GM23338 (cell line): ENCODE measurements around the gene ZNF280C. TPM values are rescaled to one million over a fixed set of nuclear protein-coding genes. Genes with fewer than 3 reads are reported as not detected.

Experiments used
- ATAC-seq: fragments of 200-7000 bp; cut with Tn5 transposase; 3 replicates; pipeline ENCODE4 v1.9.1; 2020
- DNase-seq: peaks from one replicate; pipeline ENCODE4 v3.0.0-alpha.2; 2015; ENCODE audit warnings: low spot score
- H2AFZ ChIP-seq: fragments of 200-600 bp; sonication (generic); 2 replicates; pipeline ENCODE4 v1.8.0; 2016; ENCODE audit warnings: antibody characterized with exemption, mild to moderate bottlenecking, moderate library complexity
- H3F3A ChIP-seq: fragments of 200-600 bp; sonication (generic); replicated peaks from 2 replicates; pipeline ENCODE4 v1.8.0; 2017; ENCODE audit warnings: antibody characterized with exemption, mixed run types, low read depth
- H3K27ac ChIP-seq: fragments of 200-600 bp; sonication (generic); 2 replicates; pipeline ENCODE4 v1.6.1; 2016; ENCODE audit warnings: low read depth
- H3K27me3 ChIP-seq: fragments of 200-600 bp; sonication (generic); 2 replicates; pipeline ENCODE4 v1.8.0; 2016; ENCODE audit warnings: mild to moderate bottlenecking, mixed run types, moderate library complexity; ENCODE audit not compliant: insufficient read depth
- H3K36me3 ChIP-seq: fragments of 200-600 bp; sonication (generic); 2 replicates; pipeline ENCODE4 v1.8.0; 2016; ENCODE audit warnings: mild to moderate bottlenecking; ENCODE audit not compliant: insufficient read depth
- H3K4me1 ChIP-seq: fragments of 200-600 bp; sonication (generic); 2 replicates; pipeline ENCODE4 v1.8.0; 2016; ENCODE audit warnings: mild to moderate bottlenecking, moderate library complexity; ENCODE audit not compliant: insufficient read depth
- H3K4me2 ChIP-seq: fragments of 200-600 bp; sonication (generic); 2 replicates; pipeline ENCODE4 v1.7.1; 2017; ENCODE audit warnings: mixed run types
- H3K4me3 ChIP-seq: fragments of 200-600 bp; sonication (generic); 2 replicates; pipeline ENCODE4 v1.6.1; 2016; ENCODE audit warnings: mixed run types
- H3K79me2 ChIP-seq: fragments of 200-600 bp; sonication (generic); replicated peaks from 2 replicates; pipeline ENCODE4 v1.8.0; 2017; ENCODE audit warnings: mild to moderate bottlenecking; ENCODE audit not compliant: insufficient read depth
- H3K9me2 ChIP-seq: fragments of 200-600 bp; sonication (generic); 2 replicates; pipeline ENCODE4 v1.8.0; 2017; ENCODE audit not compliant: insufficient read depth
- H4K20me1 ChIP-seq: fragments of 200-600 bp; sonication (generic); replicated peaks from 2 replicates; pipeline ENCODE4 v1.8.0; 2017; ENCODE audit warnings: mild to moderate bottlenecking; ENCODE audit not compliant: insufficient read depth
- H3K27ac Mint-ChIP-seq: 2 replicates; pipeline ENCODE4 v1.8.0; 2020; ENCODE audit warnings: inconsistent platforms, mild to moderate bottlenecking, moderate library complexity, mixed read lengths
- H3K27me3 Mint-ChIP-seq: 3 replicates; pipeline ENCODE4 v1.8.0; 2022; ENCODE audit warnings: low read depth, mild to moderate bottlenecking, moderate library complexity, mixed read lengths, inconsistent platforms; ENCODE audit not compliant: insufficient read depth, poor library complexity
- H3K36me3 Mint-ChIP-seq: 3 replicates; pipeline ENCODE4 v1.8.0; 2021; ENCODE audit warnings: low read depth, mild to moderate bottlenecking, inconsistent platforms, moderate library complexity, mixed read lengths
- H3K4me1 Mint-ChIP-seq: 3 replicates; pipeline ENCODE4 v1.8.0; 2020; ENCODE audit warnings: mild to moderate bottlenecking, inconsistent platforms, mixed read lengths
- H3K4me3 Mint-ChIP-seq: 3 replicates; pipeline ENCODE4 v1.8.0; 2021; ENCODE audit warnings: moderate library complexity, mild to moderate bottlenecking, inconsistent platforms, mixed read lengths
- H3K9me3 Mint-ChIP-seq: 3 replicates; pipeline ENCODE4 v1.8.0; 2020; ENCODE audit warnings: moderate library complexity, mild to moderate bottlenecking, inconsistent platforms, mixed read lengths
- CREB1 ChIP-seq: fragments of 250-450 bp; sonication (Bioruptor Pico); IDR thresholded peaks from 2 replicates; pipeline ENCODE4 v1.5.0; 2020; ENCODE audit warnings: low read depth, mild to moderate bottlenecking, moderate library complexity
- CTCF ChIP-seq, 2 experiments: fragments of 200-600 bp in 1 of 2; sonication (generic) in 1 of 2; conservative IDR thresholded peaks; 2 replicates each; pipeline versions ENCODE4 v1.5.1 to v1.6.1; 2016 to 2017; ENCODE audit warnings: antibody characterized with exemption in 2 of 2, low read depth in 2 of 2, mild to moderate bottlenecking in 2 of 2, moderate library complexity in 1 of 2
- ETS1 ChIP-seq: IDR thresholded peaks from 2 replicates; pipeline ENCODE4 v1.6.1; 2016; ENCODE audit warnings: antibody characterized with exemption
- EZH2 ChIP-seq: fragments of 200-600 bp; sonication (generic); IDR thresholded peaks from one replicate; pipeline ENCODE4 v1.8.0; 2017; ENCODE audit warnings: antibody characterized with exemption, mild to moderate bottlenecking, low read depth; ENCODE audit not compliant: unreplicated experiment
- EZH2phosphoT487 ChIP-seq: fragments of 200-600 bp; sonication (generic); IDR thresholded peaks from one replicate; pipeline ENCODE4 v1.8.1; 2018; ENCODE audit warnings: antibody characterized with exemption; ENCODE audit not compliant: unreplicated experiment
- JUNB ChIP-seq: IDR thresholded peaks from one replicate; pipeline ENCODE4 v1.6.1; 2016; ENCODE audit warnings: antibody characterized with exemption; ENCODE audit not compliant: unreplicated experiment
- NANOG ChIP-seq: IDR thresholded peaks from 2 replicates; pipeline ENCODE4 v1.6.1; 2016; ENCODE audit warnings: antibody characterized with exemption, borderline replicate concordance
- POLR2AphosphoS5 ChIP-seq: IDR thresholded peaks from 2 replicates; pipeline ENCODE4 v1.6.1; 2016; ENCODE audit warnings: antibody characterized with exemption, low read depth
- STAT1 ChIP-seq: IDR thresholded peaks from one replicate; pipeline ENCODE4 v1.6.1; 2016; ENCODE audit warnings: antibody characterized with exemption; ENCODE audit not compliant: unreplicated experiment
- ZNF114 ChIP-seq: fragments of 250-450 bp; sonication (Bioruptor Pico); IDR thresholded peaks from 2 replicates; pipeline ENCODE4 v1.5.0; 2020; ENCODE audit warnings: mild to moderate bottlenecking, moderate library complexity
- ZNF331 ChIP-seq: fragments of 250-450 bp; sonication (Bioruptor Pico); IDR thresholded peaks from 2 replicates; pipeline ENCODE4 v1.5.0; 2020; ENCODE audit warnings: low read depth, mild to moderate bottlenecking, moderate library complexity
- ZNF462 ChIP-seq: fragments of 250-450 bp; sonication (Bioruptor Pico); IDR thresholded peaks from 2 replicates; pipeline ENCODE4 v1.5.0; 2020; ENCODE audit warnings: mild to moderate bottlenecking, moderate library complexity
- polyA plus RNA-seq: library from polyadenylated mRNA; unstranded; fragments of >200 nt; fragmentation: Nextera tagmentation; extraction: Ambion mirVana; gene quantifications from 2 replicates; pipeline ENCODE4 v1.2.1, GENCODE V29; 2016
- total RNA-seq: library from RNA; depleted of rRNA; stranded (reverse); fragments of >200 nt; shearing (Covaris generic); gene quantifications from 2 replicates; pipeline ENCODE4 v1.2.3, GENCODE V29; 2014
- TF ChIP-seq, protein P1 (sequence below): IDR thresholded peaks from one replicate; pipeline ENCODE4 v1.6.1; 2018; ENCODE audit warnings: antibody characterized with exemption; ENCODE audit not compliant: unreplicated experiment

Gene ZNF280C
- total and polyA plus RNA-seq, 2 experiments from 2014 or later = 7.9 to 14.4 TPM

DNA sequence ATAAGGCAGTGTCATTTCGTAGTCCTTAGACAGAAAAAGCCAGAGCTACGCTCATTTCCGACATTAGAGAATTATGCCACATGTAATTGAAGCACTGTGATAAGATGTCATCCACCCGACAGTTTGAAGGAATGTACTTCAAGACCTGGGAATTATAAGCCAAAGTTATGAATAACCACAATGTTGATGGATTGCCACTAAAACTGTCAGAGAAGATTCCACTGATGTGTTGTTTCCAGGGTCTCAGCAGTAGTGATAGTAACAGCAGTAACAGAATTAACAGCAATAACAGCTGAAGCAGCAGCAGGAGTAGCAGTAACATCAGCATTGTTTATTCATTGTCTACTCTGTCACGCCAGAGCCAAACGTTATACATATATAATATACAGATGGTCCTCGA, 72.2 kb downstream of the ZNF280C start (continued):
- no peak for TF ChIP-seq ZNF331 (CRISPR knock-in tag)
- no peak for TF ChIP-seq CREB1 (CRISPR knock-in tag)
- TF ChIP-seq EZH2phosphoT487 = no peak
- TF ChIP-seq ZNF114 (CRISPR knock-in tag) = no peak

DNA sequence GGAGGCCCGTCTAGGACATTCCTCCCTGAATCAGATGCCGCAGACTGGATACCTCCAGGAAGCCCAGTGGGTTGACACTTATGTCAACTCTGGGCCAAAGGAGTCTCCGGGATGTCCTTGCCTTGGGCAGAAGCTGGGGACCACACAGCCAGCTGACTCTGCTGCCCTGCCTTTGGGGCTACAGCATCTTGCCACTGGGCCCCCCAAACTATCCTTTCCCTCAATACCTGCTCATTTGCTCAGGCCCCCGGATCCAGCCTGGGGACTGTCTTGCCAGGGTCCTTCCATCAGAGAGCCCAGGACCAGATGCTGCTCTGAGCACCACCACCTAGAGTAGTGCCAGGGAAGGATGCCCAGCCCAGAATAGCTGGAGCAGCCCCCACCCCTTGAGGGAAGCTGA, 77.9 kb downstream of the ZNF280C start:
- Histone ChIP-seq H3K36me3 (no peaks in the 10 kb centered on the region), H2AFZ (no peak overlapping the region), H3K79me2 (no peaks in the 10 kb centered on the region), H3K4me3 (no peak overlapping the region), H3K9me2 (no peaks in the 10 kb centered on the region), H4K20me1 (no peaks in the 10 kb centered on the region), H3K4me2 (no peak overlapping the region), H3K27me3 (no peaks in the 10 kb centered on the region), H3K4me1 (no peaks in the 10 kb centered on the region), H3F3A (no peaks in the 10 kb centered on the region), H3K27ac (no peak overlapping the region)
- ATAC-seq = no peak
- H3K27me3 Mint-ChIP-seq = peaks cover 6% of the 10 kb centered on the region
- H3K27ac Mint-ChIP-seq = no peak overlapping the region
- no peak overlapping the region for H3K4me3 Mint-ChIP-seq
- no peaks in the 10 kb centered on the region for H3K4me1 Mint-ChIP-seq
- no peak for DNase-seq
- H3K9me3 Mint-ChIP-seq = no peaks in the 10 kb centered on the region
- no peaks in the 10 kb centered on the region for H3K36me3 Mint-ChIP-seq
- TF ChIP-seq EZH2phosphoT487 (no peak), STAT1 (no peak), ZNF114 (CRISPR knock-in tag) (no peak), POLR2AphosphoS5 (no peak), ZNF331 (CRISPR knock-in tag) (no peak), NANOG (no peak), JUNB (no peak), CTCF (conservative IDR thresholded peaks at IDR 0.05; ENCODE audit: low read depth in 2 of 2) (no peak), ZNF462 (CRISPR knock-in tag) (no peak), ETS1 (no peak), EZH2 (no peak), CREB1 (CRISPR knock-in tag) (no peak)
- TF ChIP-seq, protein P1, sequence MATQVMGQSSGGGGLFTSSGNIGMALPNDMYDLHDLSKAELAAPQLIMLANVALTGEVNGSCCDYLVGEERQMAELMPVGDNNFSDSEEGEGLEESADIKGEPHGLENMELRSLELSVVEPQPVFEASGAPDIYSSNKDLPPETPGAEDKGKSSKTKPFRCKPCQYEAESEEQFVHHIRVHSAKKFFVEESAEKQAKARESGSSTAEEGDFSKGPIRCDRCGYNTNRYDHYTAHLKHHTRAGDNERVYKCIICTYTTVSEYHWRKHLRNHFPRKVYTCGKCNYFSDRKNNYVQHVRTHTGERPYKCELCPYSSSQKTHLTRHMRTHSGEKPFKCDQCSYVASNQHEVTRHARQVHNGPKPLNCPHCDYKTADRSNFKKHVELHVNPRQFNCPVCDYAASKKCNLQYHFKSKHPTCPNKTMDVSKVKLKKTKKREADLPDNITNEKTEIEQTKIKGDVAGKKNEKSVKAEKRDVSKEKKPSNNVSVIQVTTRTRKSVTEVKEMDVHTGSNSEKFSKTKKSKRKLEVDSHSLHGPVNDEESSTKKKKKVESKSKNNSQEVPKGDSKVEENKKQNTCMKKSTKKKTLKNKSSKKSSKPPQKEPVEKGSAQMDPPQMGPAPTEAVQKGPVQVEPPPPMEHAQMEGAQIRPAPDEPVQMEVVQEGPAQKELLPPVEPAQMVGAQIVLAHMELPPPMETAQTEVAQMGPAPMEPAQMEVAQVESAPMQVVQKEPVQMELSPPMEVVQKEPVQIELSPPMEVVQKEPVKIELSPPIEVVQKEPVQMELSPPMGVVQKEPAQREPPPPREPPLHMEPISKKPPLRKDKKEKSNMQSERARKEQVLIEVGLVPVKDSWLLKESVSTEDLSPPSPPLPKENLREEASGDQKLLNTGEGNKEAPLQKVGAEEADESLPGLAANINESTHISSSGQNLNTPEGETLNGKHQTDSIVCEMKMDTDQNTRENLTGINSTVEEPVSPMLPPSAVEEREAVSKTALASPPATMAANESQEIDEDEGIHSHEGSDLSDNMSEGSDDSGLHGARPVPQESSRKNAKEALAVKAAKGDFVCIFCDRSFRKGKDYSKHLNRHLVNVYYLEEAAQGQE = no peak
